ENCODE measurements around the gene DEF6. TPM values are rescaled to one million over a fixed set of nuclear protein-coding genes. Genes with fewer than 3 reads are reported as not detected.

Gene DEF6
- total RNA-seq (ENCODE audit: low replicate concordance), result 0.18 and 1.1 TPM in 2 replicates

DNA sequence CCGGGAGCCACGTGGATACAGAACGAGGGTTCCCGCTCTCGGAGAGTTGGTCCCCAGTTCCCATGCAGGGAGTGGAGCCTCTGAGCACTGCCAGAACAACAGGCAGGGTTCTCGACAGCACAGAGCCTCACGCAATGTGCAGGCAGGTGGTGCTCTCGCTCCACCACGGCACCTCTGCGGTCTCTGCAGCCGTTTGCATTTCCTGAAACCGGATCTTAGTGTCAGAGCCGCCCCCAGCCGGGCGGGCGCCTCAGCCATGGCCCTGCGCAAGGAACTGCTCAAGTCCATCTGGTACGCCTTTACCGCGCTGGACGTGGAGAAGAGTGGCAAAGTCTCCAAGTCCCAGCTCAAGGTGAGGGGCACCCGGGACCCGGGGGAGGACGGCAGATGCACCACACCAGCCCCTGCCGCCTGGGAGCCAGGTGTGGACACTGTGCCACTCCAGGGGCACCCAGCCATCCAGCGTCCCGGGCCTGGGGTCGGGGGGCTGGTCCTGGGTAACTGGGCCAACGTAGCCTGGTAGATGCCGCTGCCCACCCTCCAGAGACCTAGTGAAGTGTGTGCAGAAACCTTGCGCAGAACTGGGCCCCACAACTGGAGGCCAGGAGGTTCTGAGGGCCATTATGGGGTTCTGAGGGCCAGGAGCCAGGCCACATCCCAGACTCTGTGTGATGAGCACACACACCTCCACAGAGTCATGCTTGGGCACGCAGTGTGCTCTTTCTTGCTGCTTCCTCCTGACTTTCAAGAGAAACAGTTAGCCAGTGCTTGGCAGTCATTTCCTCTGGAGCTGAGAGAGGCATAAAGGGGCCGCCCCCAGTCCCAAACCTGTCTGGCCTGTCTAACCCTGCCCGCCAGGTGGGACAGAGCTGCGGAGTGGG is at the start of gene DEF6:
Gene DEF6, plus strand, starts transcription at position 218 of the 881 bp plus-strand sequence. Its CDS starts 39 bp downstream, at position 257.
- TF ChIP-seq, protein P1, sequence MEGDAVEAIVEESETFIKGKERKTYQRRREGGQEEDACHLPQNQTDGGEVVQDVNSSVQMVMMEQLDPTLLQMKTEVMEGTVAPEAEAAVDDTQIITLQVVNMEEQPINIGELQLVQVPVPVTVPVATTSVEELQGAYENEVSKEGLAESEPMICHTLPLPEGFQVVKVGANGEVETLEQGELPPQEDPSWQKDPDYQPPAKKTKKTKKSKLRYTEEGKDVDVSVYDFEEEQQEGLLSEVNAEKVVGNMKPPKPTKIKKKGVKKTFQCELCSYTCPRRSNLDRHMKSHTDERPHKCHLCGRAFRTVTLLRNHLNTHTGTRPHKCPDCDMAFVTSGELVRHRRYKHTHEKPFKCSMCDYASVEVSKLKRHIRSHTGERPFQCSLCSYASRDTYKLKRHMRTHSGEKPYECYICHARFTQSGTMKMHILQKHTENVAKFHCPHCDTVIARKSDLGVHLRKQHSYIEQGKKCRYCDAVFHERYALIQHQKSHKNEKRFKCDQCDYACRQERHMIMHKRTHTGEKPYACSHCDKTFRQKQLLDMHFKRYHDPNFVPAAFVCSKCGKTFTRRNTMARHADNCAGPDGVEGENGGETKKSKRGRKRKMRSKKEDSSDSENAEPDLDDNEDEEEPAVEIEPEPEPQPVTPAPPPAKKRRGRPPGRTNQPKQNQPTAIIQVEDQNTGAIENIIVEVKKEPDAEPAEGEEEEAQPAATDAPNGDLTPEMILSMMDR (IDR thresholded peaks at IDR 0.05; ENCODE audit: insufficient read depth, low read length), result peak; percentile 66
- peak; percentile 69 for DNase-seq (ENCODE audit: low read depth)
- H3K4me3 ChIP-seq (ENCODE audit: low read depth, low read length), result peak within 1 kb of the TSS; percentile 41

- TF ChIP-seq, protein P1 (IDR thresholded peaks at IDR 0.05; ENCODE audit: insufficient read depth, low read length), result no peak
- no peak overlapping the region for H3K4me3 ChIP-seq (ENCODE audit: low read depth, low read length)
- DNase-seq (ENCODE audit: low read depth), result peak; percentile 9
These were observed 49.3 kb upstream of the DEF6 start for GRCh38 chr6:35248300-35248699.

DNA sequence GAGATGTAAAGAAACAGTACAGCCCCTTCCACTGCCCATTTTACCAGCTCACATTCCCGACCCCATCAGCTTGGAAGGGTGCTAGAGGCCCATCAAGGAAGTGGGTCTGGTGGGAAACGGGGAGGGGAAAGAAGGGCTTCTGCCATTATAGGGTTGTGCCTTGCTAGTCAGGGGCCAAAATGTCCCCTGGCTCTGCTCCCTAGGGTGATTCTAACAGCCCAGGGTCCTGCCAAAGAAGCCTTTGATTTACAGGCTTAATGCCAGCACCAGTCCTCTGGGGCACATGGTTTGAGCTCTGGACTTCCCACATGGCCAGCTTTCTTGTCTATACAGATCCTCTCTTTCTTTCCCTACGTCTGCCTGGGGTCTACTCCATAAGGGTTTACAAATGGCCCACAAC is 48.7 kb upstream of the DEF6 start:
- H3K4me3 ChIP-seq (ENCODE audit: low read depth, low read length), result no peak overlapping the region
- no peak for DNase-seq (ENCODE audit: low read depth)
- TF ChIP-seq, protein P1 (IDR thresholded peaks at IDR 0.05; ENCODE audit: insufficient read depth, low read length), result no peak

GRCh38 chr6:35251949-35252348 is 45.7 kb upstream of the DEF6 start:
- DNase-seq (ENCODE audit: low read depth), result no peak

DNA sequence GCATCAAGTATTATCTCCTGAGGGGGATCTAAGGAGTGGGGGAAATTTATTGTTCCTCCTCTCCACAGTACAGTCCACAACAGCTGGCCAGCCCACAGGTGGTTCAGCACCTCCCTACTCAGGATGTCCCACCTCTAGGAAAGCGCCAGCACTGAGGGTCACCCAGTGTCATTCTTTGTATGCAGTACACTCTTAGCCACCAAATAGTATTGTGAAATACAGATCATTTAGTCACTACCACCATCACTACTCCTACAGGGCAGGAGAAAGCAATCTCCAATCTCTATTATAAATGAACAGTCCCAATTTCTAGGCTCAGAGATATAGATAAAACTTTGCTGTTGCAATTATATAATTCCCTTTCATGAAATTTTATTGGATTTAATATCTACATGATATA is 44.4 kb upstream of the DEF6 start:
- TF ChIP-seq, protein P1 (IDR thresholded peaks at IDR 0.05; ENCODE audit: insufficient read depth, low read length), result no peak
- H3K4me3 ChIP-seq (ENCODE audit: low read depth, low read length), result no peak overlapping the region
- DNase-seq (ENCODE audit: low read depth), result no peak

More at GRCh38 chr6:35251949-35252348, 45.7 kb upstream of the DEF6 start:
- H3K4me3 ChIP-seq (ENCODE audit: low read depth, low read length), result no peak overlapping the region
- TF ChIP-seq, protein P1 (IDR thresholded peaks at IDR 0.05; ENCODE audit: insufficient read depth, low read length), result no peak

- TF ChIP-seq, protein P1 (IDR thresholded peaks at IDR 0.05; ENCODE audit: insufficient read depth, low read length), result no peak
- DNase-seq (ENCODE audit: low read depth), result no peak
- peak overlapping the region; percentile 92 for H3K4me3 ChIP-seq (ENCODE audit: low read depth, low read length)
These were observed 39.3 kb upstream of the DEF6 start for GRCh38 chr6:35258336-35258735.

Data from fibroblast of the aortic adventitia (primary cell).